Measurements from ENCODE around the gene PCDHGA1.
"Not testable (repeated sequence)": the region's sequence is repeated elsewhere in the genome, so short reads cannot be mapped to it uniquely, and the experiment has no call there.

Gene PCDHGA1

GRCh38 chr5:141413540-141414069 lies 83.3 kb downstream of the PCDHGA1 start:
- no peak overlapping the region for H3K27ac ChIP-seq
- peaks cover 19% of the 10 kb centered on the region for H3K4me1 ChIP-seq
- peaks cover 4% of the 10 kb centered on the region; the same call in 1 of the 2 replicates for H3K36me3 ChIP-seq
- peaks cover 22% of the 10 kb centered on the region for H3K27me3 ChIP-seq
- peak overlapping the region; percentile 75; the same call in 1 of the 2 replicates for H3K9ac ChIP-seq
- H3K9me3 ChIP-seq, result peaks cover 41% of the 10 kb centered on the region
- H3K4me2 ChIP-seq, result peak overlapping the region; percentile 74
- H4K20me1 ChIP-seq, result no peaks in the 10 kb centered on the region
- peak overlapping the region; percentile 66 for H3K4me3 ChIP-seq
- no peak for TF ChIP-seq Cebpa-rat (IDR thresholded peaks at IDR 0.05)

- peaks cover 15% of the 10 kb centered on the region for H3K36me3 ChIP-seq
- peaks cover 41% of the 10 kb centered on the region for H3K9me3 ChIP-seq
- peak overlapping the region; percentile 77 for H3K4me2 ChIP-seq
- not testable (repeated sequence) for H4K20me1 ChIP-seq, H3K9ac ChIP-seq, H3K27ac ChIP-seq
- H3K4me1 ChIP-seq, result peaks cover 19% of the 10 kb centered on the region
- peaks cover 28% of the 10 kb centered on the region for H3K27me3 ChIP-seq
- H3K4me3 ChIP-seq, result peak overlapping the region; percentile 48
These were observed 84.4 kb downstream of the PCDHGA1 start for GRCh38 chr5:141414548-141415274.

- not testable (repeated sequence) for H4K20me1 ChIP-seq, H3K27ac ChIP-seq
- H3K4me2 ChIP-seq, result peak overlapping the region; percentile 77
These were observed 84.9 kb downstream of the PCDHGA1 start for GRCh38 chr5:141415275-141415618.

GRCh38 chr5:141417494-141418172 lies 87.3 kb downstream of the PCDHGA1 start, which contains the start of gene PCDHGB7:
PCDHGB7 (plus strand) TSS chr5:141417677; CDS start chr5:141417860, 183 bp downstream.
- H3K9ac ChIP-seq, result not testable (repeated sequence)
- Histone ChIP-seq H3K4me2 (peak within 1 kb of the TSS; percentile 19; the same call in 1 of the 2 replicates), H3K4me3 (peak within 1 kb of the TSS; percentile 53)

More at GRCh38 chr5:141415275-141415618, 84.9 kb downstream of the PCDHGA1 start:
- H3K36me3 ChIP-seq, result peaks cover 18% of the 10 kb centered on the region
- peaks cover 19% of the 10 kb centered on the region for H3K4me1 ChIP-seq
- H3K9me3 ChIP-seq, result peaks cover 41% of the 10 kb centered on the region
- H3K4me3 ChIP-seq, result peak overlapping the region; percentile 48
- not testable (repeated sequence) for H3K9ac ChIP-seq
- peaks cover 28% of the 10 kb centered on the region for H3K27me3 ChIP-seq

GRCh38 chr5:141419074-141419880 lies 89.0 kb downstream of the PCDHGA1 start:
- Histone ChIP-seq H3K36me3 (peaks cover 23% of the 10 kb centered on the region), H3K27ac (no peak overlapping the region), H3K4me3 (peak overlapping the region; percentile 22; the same call in 1 of the 2 replicates), H4K20me1 (no peaks in the 10 kb centered on the region), H3K4me1 (peaks cover 14% of the 10 kb centered on the region), H3K9ac (no peak overlapping the region), H3K4me2 (no peak overlapping the region), H3K9me3 (peaks cover 73% of the 10 kb centered on the region), H3K27me3 (peaks cover 26% of the 10 kb centered on the region)
- TF ChIP-seq Cebpa-rat (IDR thresholded peaks at IDR 0.05), result no peak

More at GRCh38 chr5:141417494-141418172, 87.3 kb downstream of the PCDHGA1 start, which contains the start of gene PCDHGB7:
- H4K20me1 ChIP-seq, H3K27ac ChIP-seq: not testable (repeated sequence)
- Histone ChIP-seq H3K9me3 (peaks cover 64% of the 10 kb centered on the region), H3K4me1 (peaks cover 19% of the 10 kb centered on the region), H3K27me3 (peaks cover 39% of the 10 kb centered on the region), H3K36me3 (peaks cover 23% of the 10 kb centered on the region)

- peaks cover under 1% of the 10 kb centered on the region; the same call in 1 of the 2 replicates for H3K4me1 ChIP-seq
- H3K27me3 ChIP-seq, result peaks cover 18% of the 10 kb centered on the region
- H3K9me3 ChIP-seq, result peaks cover 67% of the 10 kb centered on the region
- peaks cover 23% of the 10 kb centered on the region for H3K36me3 ChIP-seq
- no peak for TF ChIP-seq Cebpa-rat (IDR thresholded peaks at IDR 0.05)
- H3K4me2 ChIP-seq, result no peak within 1 kb of the TSS
- no peaks in the 10 kb centered on the region for H4K20me1 ChIP-seq
- H3K27ac ChIP-seq, result no peak within 1 kb of the TSS
- no peak within 1 kb of the TSS for H3K9ac ChIP-seq
- H3K4me3 ChIP-seq, result peak within 1 kb of the TSS; percentile 22; the same call in 1 of the 2 replicates
These were observed 90.7 kb downstream of the PCDHGA1 start, which contains the start of gene PCDHGA11 for GRCh38 chr5:141420855-141421488. PCDHGA11 (plus strand) TSS chr5:141421051; CDS start chr5:141421228, 177 bp downstream.

- H3K4me1 ChIP-seq, result no peaks in the 10 kb centered on the region
- H3K4me3 ChIP-seq, result no peak overlapping the region
These were observed 91.2 kb downstream of the PCDHGA1 start for GRCh38 chr5:141421489-141421855.

GRCh38 chr5:141422742-141423291 lies 92.5 kb downstream of the PCDHGA1 start:
- H3K36me3 ChIP-seq, result peaks cover 32% of the 10 kb centered on the region

More at GRCh38 chr5:141421489-141421855, 91.2 kb downstream of the PCDHGA1 start:
- no peaks in the 10 kb centered on the region for H4K20me1 ChIP-seq
- H3K9ac ChIP-seq, result no peak overlapping the region
- H3K27ac ChIP-seq, result no peak overlapping the region
- TF ChIP-seq Cebpa-rat (IDR thresholded peaks at IDR 0.05), result no peak
- H3K36me3 ChIP-seq, result peaks cover 23% of the 10 kb centered on the region
- peaks cover 72% of the 10 kb centered on the region for H3K9me3 ChIP-seq
- peaks cover 18% of the 10 kb centered on the region for H3K27me3 ChIP-seq
- no peak overlapping the region for H3K4me2 ChIP-seq

More at GRCh38 chr5:141422742-141423291, 92.5 kb downstream of the PCDHGA1 start:
- Histone ChIP-seq H3K27me3 (peaks cover 18% of the 10 kb centered on the region), H3K4me1 (no peaks in the 10 kb centered on the region), H3K9ac (no peak overlapping the region), H3K27ac (no peak overlapping the region), H3K4me3 (no peak overlapping the region), H3K9me3 (peaks cover 75% of the 10 kb centered on the region), H4K20me1 (no peaks in the 10 kb centered on the region), H3K4me2 (no peak overlapping the region)
- TF ChIP-seq Cebpa-rat (IDR thresholded peaks at IDR 0.05), result no peak

Data from BLaER1 (cell line).